Stimulated activated naive CD4-positive, alpha-beta T cell treated with Interleukin-2 at 50 U/mL for 16 hours (primary cell): ENCODE measurements around the gene RPL21.
"Not testable (repeated sequence)": the region's sequence is repeated elsewhere in the genome, so short reads cannot be mapped to it uniquely, and the experiment has no call there.

Experiments
- DNase-seq: peaks from one replicate; lab custom pipeline; 2025; lab: John Stamatoyannopoulos, UW

RPL21 gene

DNA sequence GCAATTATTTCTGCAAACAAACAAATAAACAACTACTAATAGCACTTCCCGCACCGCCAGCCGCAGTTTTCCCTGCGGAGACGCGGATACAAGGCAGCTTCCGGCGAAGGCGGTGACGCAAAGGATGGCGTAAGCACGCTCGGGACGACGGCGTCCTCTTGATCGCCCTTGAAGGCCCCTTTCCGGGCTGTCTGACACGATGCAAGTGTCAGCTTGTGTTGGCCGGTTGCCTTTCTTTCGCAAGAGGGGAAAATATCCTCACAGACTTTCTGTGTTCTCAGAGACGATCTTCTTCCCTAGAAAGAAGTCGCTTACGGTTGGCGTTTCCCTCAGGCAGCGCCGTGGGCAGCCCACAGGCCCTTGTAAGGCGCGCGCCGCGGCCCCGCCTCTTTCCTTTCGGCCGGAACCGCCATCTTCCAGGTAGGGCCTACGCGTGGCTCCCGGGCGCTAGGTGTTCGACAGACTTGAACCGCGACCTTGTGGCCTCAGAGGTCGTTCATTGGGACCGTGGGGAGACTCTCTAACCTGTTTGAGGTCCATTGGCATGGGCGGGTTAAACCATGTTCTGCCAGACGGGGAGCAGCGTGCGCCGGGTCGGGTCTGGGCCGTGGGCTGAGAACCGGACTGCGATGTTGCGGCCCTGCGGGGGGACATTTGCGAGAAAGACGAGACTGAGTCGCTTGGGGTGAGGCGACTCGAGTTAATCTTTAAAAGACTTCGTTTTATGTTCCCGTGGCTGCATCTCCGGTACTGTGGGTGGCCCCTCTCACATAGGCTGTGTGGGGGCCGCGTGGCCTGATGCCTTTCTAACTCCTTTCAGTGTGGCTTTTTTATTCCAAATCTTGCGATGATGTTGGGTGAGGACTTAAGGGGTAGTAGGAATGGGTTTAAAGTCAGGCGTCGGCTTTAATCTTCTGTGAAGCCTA, at the start of gene RPL21:
RPL21 (plus strand) TSS at position 393 of the 926 bp plus-strand sequence. CDS start 2,219 bp downstream, outside the sequence.
- peak; percentile 94 for DNase-seq

DNA sequence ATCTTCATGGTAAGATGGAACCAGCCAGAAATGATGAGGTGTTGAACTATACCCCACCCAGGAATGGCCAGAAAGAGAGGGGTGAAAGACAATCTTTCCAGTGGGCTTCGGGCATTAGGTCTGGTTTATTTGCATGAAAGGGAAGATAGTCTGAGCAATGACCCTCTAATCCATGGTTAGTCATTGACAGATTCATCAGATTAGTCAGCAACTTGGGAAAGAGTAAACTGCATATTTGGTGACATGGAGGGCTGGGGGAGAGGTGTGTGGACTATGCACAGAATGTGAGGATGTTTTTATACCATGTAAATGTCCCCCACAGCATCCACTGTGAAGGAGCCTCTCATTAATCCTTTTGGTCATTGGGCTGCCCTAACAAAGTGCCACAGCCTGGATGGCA, 49.7 kb upstream of the RPL21 start:
- no peak for DNase-seq

DNA sequence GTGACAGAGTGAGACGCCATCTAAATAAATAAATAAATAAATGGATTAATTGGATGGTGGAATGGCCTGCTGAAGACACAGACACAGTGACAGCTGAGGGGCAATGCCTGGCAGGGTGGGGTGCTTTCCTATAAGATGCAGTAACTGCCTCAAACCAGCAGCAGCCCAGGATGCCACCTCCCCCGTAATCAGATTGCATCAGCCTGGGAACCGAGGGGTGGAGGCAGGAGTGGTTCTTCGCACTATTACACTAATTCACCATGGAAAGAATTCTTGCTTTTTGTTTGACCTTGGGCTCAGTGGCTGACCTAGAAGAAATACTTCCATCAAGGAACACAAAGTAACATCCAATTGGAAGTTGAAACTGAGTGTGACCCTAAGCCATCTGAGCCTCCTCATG, 48.2 kb upstream of the RPL21 start:
- DNase-seq, result no peak

GRCh38 chr13:27203854-27204253, 47.5 kb upstream of the RPL21 start:
- no peak for DNase-seq

DNA sequence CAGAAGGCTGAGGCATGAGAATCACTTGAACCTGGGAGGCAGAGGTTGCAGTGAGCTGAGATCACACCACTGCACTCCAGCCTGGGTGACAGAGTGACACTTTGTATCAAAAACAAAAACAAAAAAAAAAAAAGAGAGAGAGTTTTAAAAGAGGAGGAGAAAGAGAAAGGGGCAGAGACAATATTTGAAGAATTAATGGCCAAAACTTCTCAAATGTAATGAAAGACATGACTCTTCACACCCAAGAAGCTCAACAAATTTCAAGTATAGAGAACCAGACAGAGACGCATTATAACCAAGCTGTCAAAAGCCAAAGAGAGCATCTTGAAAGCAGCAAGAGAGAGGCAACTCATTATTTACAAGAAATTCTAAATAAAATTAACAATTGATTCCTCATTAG, 42.8 kb upstream of the RPL21 start:
- no peak for DNase-seq

DNA sequence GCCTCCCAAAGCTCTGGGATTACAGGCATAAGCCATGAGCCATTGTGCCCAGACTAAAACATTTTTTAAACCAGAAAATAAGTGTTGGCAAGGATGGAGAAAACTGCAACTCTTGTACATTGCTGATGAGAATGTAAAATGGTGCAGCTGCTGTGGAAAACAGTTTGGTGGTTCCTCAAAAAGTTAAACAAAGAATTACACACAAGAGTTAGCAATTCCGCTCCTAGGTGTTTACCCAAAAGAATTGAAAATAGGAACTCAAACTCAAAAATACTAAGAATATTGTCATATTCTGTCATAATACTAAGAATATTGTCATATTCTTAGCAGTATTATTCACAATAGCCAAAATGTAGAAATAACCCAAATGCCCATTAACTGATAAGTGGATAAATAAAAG, 40.1 kb upstream of the RPL21 start:
- DNase-seq, result no peak

GRCh38 chr13:27211771-27212364, 39.5 kb upstream of the RPL21 start:
- DNase-seq, result no peak

DNA sequence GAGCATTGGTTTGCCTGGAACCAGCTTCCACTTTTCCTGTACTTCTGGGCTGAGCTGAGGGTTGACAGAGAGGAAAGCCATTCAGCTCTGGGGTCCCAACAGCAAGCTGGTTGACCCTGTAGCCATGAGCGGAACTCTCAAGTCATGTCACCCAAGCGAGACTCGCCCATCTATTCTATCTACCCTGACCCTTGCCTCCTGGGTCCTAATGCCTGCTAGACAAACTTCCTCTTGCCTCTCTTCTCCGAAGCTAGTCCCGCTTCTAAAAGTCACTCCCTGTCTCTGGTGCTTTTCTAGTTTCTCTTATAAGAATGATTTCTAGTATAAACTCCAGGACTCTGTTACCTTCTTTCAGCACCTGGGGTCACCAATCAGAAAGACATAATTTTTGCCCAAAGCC, 38.0 kb upstream of the RPL21 start:
- not testable (repeated sequence) for DNase-seq

DNA sequence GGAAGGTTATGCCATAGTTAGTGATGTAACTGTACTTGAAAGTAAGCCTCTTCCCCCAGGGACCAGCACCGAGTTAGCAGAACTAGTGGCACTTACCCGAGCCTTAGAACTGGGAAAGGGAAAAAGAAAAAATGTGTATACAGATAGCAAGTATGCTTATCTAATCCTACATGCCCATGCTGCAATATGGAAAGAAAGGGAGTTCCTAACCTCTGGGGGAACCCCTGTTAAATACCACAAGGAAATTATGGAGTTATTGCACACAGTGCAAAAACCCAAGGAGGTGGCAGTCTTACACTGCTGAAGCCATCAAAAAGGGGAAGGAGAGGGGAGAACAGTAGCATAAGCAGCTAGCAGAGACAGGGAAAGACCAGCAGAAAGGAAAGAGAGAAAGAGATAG, 33.6 kb upstream of the RPL21 start:
- DNase-seq, result not testable (repeated sequence)

DNA sequence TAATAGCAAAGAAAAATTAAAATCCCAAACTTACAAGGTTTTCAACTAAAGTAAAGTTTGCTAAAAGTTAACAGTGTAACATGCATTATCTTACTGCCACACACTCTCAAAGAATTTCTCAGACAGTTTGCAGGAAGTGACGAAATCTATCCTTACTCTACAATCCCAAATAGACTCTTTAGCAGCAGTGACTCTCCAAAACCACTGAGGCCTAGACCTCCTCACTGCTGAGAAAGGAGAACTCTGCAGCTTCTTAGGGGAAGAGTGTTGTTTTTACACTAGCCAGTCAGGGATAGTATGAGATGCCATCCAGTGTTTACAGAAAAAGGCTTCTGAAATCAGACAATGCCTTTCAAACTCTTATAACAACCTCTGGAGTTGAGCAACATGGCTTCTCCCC, 32.5 kb upstream of the RPL21 start:
- DNase-seq, result not testable (repeated sequence)

GRCh38 chr13:27219611-27220010, 31.7 kb upstream of the RPL21 start:
- no peak for DNase-seq

- not testable (repeated sequence) for DNase-seq
Observed at GRCh38 chr13:27222100-27222499, 29.3 kb upstream of the RPL21 start.

GRCh38 chr13:27226991-27227390, 24.4 kb upstream of the RPL21 start:
- DNase-seq, result no peak

GRCh38 chr13:27228131-27228530, 23.2 kb upstream of the RPL21 start:
- DNase-seq, result no peak

GRCh38 chr13:27229642-27230041, 21.7 kb upstream of the RPL21 start:
- DNase-seq, result no peak

DNA sequence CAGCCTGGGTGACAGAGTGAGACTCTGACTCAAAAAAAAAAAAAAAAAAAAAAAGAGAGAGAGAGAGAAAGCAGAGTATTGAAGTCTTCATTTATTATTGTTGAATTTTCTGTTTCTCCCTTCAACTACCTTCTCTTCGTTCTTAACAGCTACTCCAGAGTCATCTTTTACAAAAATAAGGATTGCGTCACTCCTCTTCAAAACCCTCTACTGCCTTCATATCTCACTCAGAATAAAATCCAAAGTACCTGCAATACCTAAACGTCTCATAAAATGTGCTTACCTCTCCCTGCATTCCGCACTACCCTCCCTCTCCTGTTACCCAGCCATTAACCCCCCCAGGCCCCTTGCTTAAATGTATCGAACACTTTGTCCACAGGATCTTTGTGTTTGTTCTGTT, 17.4 kb upstream of the RPL21 start:
- no peak for DNase-seq

DNA sequence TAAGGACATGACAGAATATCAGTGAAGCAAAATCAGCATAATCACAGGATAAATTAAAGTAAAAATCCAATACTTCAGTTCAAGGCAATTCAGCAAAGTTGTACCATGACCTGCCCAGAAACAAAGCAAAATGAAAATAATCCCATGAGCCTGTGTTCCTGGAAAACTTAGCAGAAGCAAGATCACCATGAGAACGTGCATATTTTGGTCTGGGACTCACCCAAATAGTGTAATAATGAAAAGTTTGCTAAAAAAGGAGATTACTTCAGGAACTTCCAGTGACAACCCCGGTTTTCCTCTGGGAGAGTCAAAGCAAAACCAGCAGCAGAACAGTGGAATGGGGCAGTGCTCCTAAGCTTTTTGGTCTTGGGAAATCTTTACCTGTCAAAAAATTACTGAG, 14.9 kb upstream of the RPL21 start:
- DNase-seq, result no peak

DNA sequence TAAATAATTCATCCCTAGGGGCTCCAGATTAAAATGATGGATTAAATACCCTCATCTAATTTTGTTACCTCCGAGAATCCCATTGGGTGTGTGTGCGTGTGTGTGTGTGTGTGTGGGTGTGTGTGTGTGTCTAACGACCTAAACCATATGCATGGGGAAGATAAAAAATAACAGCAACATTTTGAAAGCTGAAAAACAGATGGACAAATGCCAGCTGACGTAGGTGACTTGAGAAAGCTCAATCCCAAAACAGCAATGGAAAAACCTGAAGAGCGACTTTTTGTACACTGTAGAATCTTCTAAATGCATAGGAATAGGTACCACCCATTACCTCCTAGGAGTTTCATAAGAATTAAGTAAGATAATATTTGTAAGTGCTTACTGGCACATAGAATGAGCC, 8.7 kb upstream of the RPL21 start:
- DNase-seq, result no peak

DNA sequence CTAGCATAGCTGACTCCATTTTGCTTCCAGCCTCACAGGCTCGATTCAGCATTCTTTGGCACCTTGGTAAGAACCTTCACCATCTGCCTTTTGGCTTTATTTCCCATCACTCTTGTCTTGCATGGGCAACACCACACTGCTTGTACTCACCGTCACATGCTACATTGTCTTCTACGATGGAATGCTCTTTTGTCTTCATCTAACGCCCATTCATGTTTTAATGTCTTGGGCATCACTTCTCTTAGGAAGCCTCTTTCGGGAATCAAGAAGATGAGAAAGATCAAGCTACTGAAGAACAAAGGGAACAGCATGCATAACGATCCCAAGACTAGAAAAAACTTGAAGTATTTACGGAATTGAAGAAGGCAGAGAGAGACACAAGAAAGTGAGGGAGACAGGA, 5.7 kb upstream of the RPL21 start:
- DNase-seq, result no peak

GRCh38 chr13:27250833-27251165, 559 bp upstream of the RPL21 start:
- DNase-seq, result no peak

DNA sequence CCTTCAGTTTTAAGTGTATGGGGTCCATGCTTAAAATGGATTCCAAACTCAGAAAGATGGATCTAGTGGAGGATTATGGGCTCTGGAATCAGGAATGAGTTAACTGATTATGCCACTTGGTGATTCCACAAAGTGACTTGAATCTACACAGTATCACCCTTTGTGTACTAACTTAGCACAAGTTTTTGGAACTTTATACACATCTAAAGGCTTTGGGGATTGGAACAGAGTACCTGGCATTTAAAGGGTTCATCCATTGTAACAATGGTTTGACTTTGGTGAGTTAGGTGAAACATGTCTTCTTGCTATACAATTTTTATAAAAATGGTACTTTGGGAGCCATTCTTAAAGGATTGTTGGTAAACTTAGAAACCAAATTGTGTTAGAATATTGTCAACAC, 1.1 kb downstream of the RPL21 start:
- DNase-seq, result no peak

DNA sequence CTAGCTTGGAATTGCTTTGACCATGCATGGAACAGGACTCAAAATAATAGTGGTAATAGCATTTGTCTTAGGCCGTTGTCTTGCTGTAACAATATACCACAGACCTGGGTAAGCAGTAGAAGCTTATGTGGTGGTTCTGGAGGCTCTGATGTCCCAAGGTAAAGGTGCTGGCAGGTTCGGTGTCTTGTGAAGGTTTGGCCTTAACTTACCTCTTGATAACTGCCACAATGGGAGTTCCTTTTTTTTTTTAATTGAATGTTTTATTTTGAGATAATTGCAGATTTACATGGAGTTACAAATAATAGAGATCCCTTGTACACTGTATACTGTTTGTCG, 5.8 kb downstream of the RPL21 start:
- no peak for DNase-seq

- DNase-seq, result no peak
Observed at GRCh38 chr13:27257648-27258253, 6.4 kb downstream of the RPL21 start.
